GM21619 (cell line): ENCODE measurements around the gene AFF3.

Source experiments
- ATAC-seq: cut with Tn5 transposase; IDR thresholded peaks from one replicate; pipeline ENCODE4 v1.9.1; 2021; ENCODE audit not compliant: unreplicated experiment

Gene AFF3

GRCh38 chr2:99899058-99899855 is 243.1 kb downstream of the AFF3 start:
- no peak for ATAC-seq

GRCh38 chr2:99898336-99899048 is 243.9 kb downstream of the AFF3 start:
- ATAC-seq, result no peak

- ATAC-seq, result no peak
These were observed 251.0 kb downstream of the AFF3 start for GRCh38 chr2:99891428-99891780.

GRCh38 chr2:99890568-99891427 is 251.6 kb downstream of the AFF3 start:
- ATAC-seq, result no peak

GRCh38 chr2:99888617-99889016 is 253.8 kb downstream of the AFF3 start:
- no peak for ATAC-seq

- ATAC-seq, result no peak
These were observed 256.0 kb downstream of the AFF3 start for GRCh38 chr2:99886418-99886817.

GRCh38 chr2:99883358-99883757 is 259.0 kb downstream of the AFF3 start:
- ATAC-seq, result no peak

GRCh38 chr2:99881901-99882591 is 260.3 kb downstream of the AFF3 start:
- ATAC-seq, result no peak

GRCh38 chr2:99880964-99881294 is 261.5 kb downstream of the AFF3 start:
- no peak for ATAC-seq

- ATAC-seq, result no peak
These were observed 262.0 kb downstream of the AFF3 start for GRCh38 chr2:99880148-99880963.

GRCh38 chr2:99879481-99879880 is 262.9 kb downstream of the AFF3 start:
- no peak for ATAC-seq

- no peak for ATAC-seq
These were observed 263.6 kb downstream of the AFF3 start for GRCh38 chr2:99878581-99879350.

GRCh38 chr2:99877963-99878362 is 264.4 kb downstream of the AFF3 start:
- no peak for ATAC-seq

GRCh38 chr2:99876956-99877355 is 265.4 kb downstream of the AFF3 start:
- ATAC-seq, result no peak

GRCh38 chr2:99875627-99876201 is 266.7 kb downstream of the AFF3 start:
- ATAC-seq, result no peak

GRCh38 chr2:99868260-99868659 is 274.1 kb downstream of the AFF3 start:
- no peak for ATAC-seq

- no peak for ATAC-seq
These were observed 274.6 kb downstream of the AFF3 start for GRCh38 chr2:99867770-99868169.

GRCh38 chr2:99865818-99866676 is 276.3 kb downstream of the AFF3 start:
- no peak for ATAC-seq
